Spleen (tissue), 7 donors: ENCODE results near the gene MTCP1.

Source experiments
- CTCF ChIP-seq, 11 experiments: fragments of 200-600 bp in 7 of 11; fragments of 450-650 bp in 4 of 11; sonication (generic) in 4 of 11; IDR thresholded peaks in 8 of 11; conservative IDR thresholded peaks in 3 of 11; 1 replicate in 7 of 11; 2 replicates in 4 of 11; pipeline versions ENCODE4 v1.4.0 to v1.8.0; 2016 to 2021; ENCODE audit warnings: antibody characterized with exemption in 11 of 11, inconsistent platforms in 4 of 11, mild to moderate bottlenecking in 1 of 11
- POLR2A ChIP-seq, 3 donors: fragments of 450-650 bp; IDR thresholded peaks; one replicate each; pipeline ENCODE4 v1.5.1; 2017; ENCODE audit warnings: antibody characterized with exemption in 3 of 3, mild to moderate bottlenecking in 1 of 3
- POLR2AphosphoS5 ChIP-seq, 3 donors: sonication (generic); formaldehyde crosslinking; IDR thresholded peaks; one replicate each; pipeline ENCODE4 v1.5.1; 2017; ENCODE audit warnings: antibody characterized with exemption in 3 of 3
- donor health status: DM: no; HTN: no; CAD: no; lungs with moderate emphysema.
- donor health status: DM: no; HTN: no; CAD: no.
- donor health status: DM: no; HTN: no; CAD: no.

DNA sequence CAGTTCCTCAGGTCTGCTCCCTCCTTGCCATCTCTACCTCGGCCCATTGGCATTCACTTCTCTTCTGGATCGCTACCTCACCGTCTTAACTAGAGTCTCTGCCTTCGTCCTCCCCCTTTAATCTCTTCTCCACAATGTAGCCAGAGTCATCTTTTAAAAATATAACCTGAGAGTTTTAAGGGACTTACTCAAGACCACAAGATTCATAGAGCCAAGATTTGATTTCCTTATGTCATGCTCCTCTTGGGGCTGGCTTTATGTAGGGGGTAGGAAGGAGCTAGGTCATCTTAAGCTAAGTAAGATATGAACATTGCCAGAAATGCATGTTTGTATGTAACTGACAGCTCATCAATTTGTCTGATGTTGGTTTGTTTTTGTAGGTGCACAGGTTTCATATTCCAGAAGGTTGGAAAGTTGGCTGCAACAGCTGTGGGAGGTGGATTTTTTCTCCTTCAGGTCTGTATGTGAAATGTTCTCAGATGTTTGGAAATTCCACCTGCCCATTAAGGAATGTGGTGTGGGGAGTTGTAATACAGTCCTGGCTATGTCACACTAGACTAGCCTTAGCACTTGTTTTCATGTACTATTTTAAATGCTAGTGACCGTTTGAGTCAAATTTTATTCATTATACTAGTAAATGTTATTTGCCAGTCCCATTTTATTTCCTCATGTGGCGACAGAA, 24.7 kb downstream of the MTCP1 start:
- TF ChIP-seq POLR2AphosphoS5 (IDR thresholded peaks at IDR 0.05) (no peak), CTCF (IDR thresholded peaks at IDR 0.05 in 8 of 11, conservative IDR thresholded peaks at IDR 0.05 in 3 of 11) (no peak), POLR2A (IDR thresholded peaks at IDR 0.05) (no peak)
